Measurements from ENCODE around the gene CTBP1.

Gene CTBP1

DNA sequence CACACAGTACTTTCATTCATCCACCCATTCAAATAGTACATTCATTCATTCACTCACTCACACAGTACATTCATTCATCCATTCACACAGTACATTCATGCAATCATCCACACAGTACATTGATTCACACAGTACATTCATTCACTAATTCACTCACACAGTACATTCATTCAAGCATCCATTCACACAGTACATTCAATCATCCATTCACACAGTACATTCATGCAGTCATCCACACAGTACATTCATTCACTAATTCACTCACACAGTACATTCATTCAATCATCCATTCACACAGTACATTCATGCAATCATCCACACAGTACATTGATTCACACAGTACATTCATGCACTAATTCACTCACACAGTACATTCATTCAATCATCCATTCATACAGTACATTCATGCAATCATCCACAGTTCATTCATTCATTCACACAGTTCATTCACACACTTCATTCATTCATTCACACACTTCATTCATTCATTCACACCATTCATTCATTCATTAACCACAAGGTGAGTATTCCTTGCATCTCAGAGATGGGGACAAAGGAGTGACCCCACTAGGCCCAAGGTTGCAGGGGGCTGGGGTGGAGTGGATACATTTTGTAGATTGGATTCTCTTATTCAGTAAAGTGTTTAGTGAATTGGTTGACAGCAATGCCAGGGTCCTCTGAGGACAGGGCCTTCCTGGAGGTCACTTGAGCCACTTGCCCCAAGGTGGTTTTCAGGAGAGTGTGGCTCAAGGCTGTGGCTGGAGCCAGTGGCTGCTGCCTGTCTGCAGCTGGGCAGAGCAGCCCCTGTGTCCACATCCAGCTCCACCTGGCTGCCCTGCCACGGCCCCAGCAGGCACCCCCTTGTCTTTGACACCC lies 72.3 kb downstream of the CTBP1 start:
- no peak overlapping the region for H3K4me3 ChIP-seq (ENCODE audit: low read length)
- DNase-seq (ENCODE audit: low read depth): no peak
- no peak for TF ChIP-seq CTCF (IDR thresholded peaks at IDR 0.05; ENCODE audit: insufficient read depth, low read depth, low read length, missing control alignments)

GRCh38 chr4:1175635-1176229 lies 73.2 kb downstream of the CTBP1 start:
- no peak for DNase-seq (ENCODE audit: low read depth)
- H3K4me3 ChIP-seq (ENCODE audit: low read length): no peak overlapping the region
- no peak for TF ChIP-seq CTCF (IDR thresholded peaks at IDR 0.05; ENCODE audit: insufficient read depth, low read depth, low read length, missing control alignments)

DNA sequence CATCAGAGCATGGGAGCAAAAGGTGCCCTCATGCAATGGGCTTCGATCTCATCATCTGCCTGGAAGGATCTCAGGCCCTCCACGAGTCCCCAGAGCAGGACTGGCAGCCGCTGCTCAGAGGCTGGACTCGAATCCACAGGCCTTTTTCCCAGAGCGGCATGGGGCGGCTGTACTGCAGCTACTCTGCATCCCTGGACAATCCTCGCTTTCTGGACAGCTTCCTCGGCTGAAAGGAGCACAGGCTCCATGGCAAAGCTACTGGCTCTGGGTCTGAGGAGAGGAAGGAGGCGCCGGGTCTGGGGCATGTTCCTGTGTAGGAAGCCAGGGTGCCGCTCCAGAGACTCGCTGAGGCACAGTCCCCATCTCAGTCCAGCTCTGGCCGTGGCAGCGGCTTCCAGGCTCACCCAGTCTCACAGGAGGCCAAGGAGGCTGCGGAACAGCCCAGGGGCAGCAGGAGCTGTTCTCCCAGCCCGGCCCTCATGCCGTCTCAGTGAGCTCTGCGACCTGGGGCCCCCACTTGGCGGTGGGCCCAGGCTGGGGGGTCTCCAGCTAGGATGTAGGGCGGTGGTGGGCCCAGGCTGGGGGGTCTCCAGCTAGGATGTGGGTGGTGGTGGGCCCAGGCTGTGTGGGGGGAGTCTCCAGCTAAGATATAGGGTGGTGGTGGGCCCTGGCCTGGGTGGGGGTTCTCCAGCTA lies 73.8 kb downstream of the CTBP1 start:
- H3K4me3 ChIP-seq (ENCODE audit: low read length): no peak overlapping the region
- DNase-seq (ENCODE audit: low read depth): no peak
- no peak for TF ChIP-seq CTCF (IDR thresholded peaks at IDR 0.05; ENCODE audit: insufficient read depth, low read depth, low read length, missing control alignments)

GRCh38 chr4:1172971-1173757 lies 75.8 kb downstream of the CTBP1 start:
- peak; percentile 14 for DNase-seq (ENCODE audit: low read depth)
- no peak for TF ChIP-seq CTCF (IDR thresholded peaks at IDR 0.05; ENCODE audit: insufficient read depth, low read depth, low read length, missing control alignments)
- H3K4me3 ChIP-seq (ENCODE audit: low read length): no peak overlapping the region

DNA sequence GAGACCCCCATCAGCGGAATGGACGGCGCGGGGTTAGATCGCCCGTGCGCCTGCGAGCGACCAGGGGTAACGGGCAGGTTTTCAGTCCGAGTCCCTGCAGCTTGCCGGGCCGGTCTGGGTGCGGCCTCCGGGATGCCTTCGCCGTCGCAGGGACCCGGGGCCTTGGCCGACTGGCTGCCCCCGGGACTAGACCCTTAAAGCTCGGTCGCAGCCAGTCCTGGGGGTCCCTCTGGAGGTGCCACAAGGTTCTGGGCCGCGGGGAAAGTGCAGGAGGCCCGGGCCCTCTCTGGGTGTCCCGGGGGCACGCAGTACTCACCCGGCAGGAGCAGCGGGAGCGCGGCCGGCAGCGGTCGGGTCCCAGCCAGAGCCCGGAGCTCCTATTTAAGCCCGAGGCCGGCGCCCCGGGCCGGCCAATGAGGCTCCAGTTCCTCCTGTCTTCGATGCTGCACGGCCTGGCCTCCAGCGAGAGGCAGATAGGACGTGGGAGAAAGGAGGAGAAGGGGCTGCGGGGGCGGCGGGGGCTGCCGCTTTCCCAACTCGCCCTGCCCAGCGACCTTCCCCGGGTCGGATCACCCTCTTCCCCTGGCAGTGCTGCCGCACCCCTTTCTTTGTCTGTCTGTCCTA lies 76.6 kb downstream of the CTBP1 start, which contains the start of gene SPON2:
Gene SPON2, minus strand, starts transcription at position 356 of the 624 bp plus-strand sequence.
- DNase-seq (ENCODE audit: low read depth): peak; percentile 16
- TF ChIP-seq CTCF (IDR thresholded peaks at IDR 0.05; ENCODE audit: insufficient read depth, low read depth, low read length, missing control alignments): no peak
- H3K4me3 ChIP-seq (ENCODE audit: low read length): peak within 1 kb of the TSS; percentile 15

Measured in epithelial cell of esophagus (primary cell).